ENCODE data around the gene TIMM21.
A peak's percentile ranks its signal among the peaks of the same experiment; 100 is the strongest.

Gene TIMM21

DNA sequence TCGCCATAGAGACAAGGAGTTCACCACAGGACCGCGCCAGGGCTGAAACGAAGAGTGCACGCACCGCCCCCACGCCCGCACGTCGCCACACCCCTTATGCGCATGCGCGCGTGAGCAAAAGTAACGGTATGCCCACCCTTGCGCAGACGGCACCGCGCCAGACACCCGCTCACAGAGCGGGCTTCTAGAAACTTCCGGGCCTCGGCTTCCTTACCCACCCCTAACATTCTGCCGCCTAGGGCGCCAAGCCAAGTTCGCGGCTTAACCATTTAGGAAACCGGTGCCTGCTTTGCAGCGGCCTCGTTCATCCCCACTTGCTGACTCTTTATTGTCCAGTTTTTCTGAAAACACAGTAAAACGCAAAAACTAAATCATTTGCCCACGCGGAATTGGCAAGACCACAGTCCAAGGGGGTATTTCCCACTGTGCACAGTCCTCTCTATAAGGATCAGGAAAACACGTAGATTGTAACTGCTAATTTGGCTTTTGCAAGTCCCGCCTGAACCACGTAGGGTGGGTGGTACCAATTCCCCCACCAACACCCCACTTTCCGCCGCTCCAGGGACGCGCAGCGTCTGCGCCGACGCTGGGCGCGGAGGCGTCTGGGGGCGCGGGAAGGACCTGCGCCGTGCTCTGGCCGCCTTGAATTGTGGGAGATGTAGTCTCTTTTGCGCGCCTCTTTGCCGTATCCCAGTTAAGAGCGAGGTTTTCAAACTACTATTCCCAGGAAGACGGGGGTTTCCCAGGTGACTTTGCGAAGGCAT lies at the start of gene TIMM21, which contains the start of gene FBXO15:
Gene TIMM21 (plus strand): TSS at position 745 of the 764 bp plus-strand sequence. CDS start 286 bp downstream, outside the sequence.
Gene FBXO15 (minus strand): TSS at position 56 of the 764 bp plus-strand sequence. CDS start 49 bp downstream, at position 7.
- peak; percentile 97 for DNase-seq (ENCODE audit: low spot score)

DNA sequence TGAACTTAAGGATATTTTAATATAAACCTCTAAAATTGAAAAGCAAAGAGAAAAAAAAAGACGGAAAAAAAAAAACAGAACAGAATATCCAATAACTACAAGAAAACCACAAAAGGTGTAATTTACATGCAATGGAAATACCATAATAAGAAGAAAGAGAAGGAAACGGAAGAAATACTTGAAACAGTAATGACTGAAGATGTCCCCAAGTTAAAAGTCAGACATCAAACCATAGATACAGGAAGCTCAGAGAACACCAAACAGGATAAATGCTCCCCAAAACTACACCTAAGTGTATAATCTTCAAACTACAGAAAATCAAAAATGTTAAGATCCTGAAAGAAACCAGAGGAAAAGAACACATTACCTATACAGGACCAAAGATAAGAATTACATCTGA lies 39.9 kb upstream of the TIMM21 start:
- no peak for DNase-seq (ENCODE audit: low spot score)

DNA sequence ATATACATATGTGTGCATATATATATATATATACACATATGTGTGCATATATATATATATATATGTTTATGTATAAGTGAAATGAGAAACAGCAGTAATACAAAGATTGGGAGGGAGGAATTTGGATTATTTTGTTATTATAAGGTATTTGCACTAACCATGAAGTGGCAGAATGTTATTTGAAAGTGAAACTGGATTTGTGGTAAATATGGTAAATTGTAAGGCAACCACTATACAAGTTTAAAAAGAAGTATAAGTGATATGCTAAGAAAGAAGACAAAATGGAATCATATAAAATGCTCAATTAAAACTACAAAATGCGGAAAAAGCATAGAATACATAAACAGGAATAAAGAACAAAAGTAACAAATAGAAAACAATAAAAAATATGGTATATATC lies 38.2 kb upstream of the TIMM21 start:
- DNase-seq (ENCODE audit: low spot score), result no peak

DNA sequence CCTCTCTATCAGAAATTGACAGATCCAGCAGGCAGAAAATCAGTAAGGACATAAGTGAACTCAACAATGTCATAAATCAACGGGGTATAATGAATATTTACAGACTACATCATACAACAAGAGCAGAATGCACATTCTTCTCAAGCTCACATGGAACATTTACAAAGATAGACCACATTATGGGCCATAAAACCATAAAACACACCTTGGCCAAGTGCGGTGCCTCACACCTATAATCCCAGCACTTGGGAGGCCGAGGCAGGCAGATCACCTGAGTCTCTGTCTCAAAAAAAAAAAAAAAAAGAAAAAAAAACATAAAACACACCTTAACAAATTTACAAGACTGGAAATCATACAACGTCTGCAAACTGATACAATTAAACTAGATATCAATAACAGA lies 37.3 kb upstream of the TIMM21 start:
- no peak for DNase-seq (ENCODE audit: low spot score)

DNA sequence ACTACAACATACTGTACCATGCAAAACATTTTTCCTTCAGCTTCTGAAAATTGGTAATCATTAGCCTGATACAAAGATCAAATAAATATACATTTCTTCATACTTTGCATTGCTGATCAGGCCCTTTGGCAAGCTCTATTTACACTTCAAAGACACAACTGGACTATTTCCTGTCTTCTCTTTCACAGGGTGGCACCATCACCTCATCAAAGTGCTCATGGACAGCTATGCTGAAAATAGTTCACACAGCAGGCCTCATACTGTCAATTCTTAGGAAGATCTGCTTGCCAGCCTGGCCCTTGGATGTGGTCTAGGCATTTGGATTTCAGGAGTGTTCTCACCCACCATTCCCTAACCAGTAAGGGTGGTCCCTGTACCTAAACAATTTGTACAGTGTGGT lies 34.6 kb upstream of the TIMM21 start:
- DNase-seq (ENCODE audit: low spot score), result no peak

DNA sequence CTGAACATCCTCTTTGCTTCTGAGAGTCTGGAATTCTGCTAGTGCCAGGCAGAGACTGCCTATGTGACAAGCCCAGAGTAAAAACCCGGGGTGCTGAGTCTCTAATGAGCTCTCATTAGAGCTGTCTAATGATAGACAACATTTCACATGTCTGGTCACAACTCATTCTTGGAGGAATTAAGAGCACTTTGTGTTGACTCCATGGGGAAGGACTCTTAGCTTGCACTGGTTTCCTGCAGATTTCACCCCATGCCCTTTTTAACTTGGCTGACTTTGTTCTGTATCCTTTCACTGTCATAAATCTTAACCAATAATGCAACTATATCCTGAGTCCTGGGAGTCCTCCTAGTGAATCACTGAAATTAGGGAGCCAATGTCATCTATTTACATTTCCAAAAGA lies 34.2 kb upstream of the TIMM21 start:
- no peak for DNase-seq (ENCODE audit: low spot score)

DNA sequence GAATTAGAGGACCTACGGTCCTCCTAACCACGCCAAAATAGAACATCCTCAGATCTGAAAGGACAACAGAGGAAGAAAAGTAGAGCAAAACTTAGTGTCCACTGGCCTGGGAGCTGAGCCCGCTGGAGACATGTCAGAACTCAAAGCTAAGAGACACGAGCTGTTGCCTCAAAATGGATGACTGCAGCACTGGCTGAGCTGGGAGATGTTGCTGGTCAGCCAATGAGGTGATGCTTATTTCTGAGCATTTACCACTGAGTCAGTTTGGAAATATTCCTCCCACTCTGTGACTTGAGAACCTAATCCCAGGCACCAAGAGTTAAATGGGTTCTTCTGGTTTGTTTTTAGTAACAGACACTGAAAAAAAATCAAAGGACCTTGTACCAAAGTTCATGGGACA lies 33.3 kb upstream of the TIMM21 start:
- peak; percentile 32 for DNase-seq (ENCODE audit: low spot score)

- peak; percentile 61 for DNase-seq (ENCODE audit: low spot score)
These were observed 31.4 kb upstream of the TIMM21 start for GRCh38 chr18:74116633-74117554.

DNA sequence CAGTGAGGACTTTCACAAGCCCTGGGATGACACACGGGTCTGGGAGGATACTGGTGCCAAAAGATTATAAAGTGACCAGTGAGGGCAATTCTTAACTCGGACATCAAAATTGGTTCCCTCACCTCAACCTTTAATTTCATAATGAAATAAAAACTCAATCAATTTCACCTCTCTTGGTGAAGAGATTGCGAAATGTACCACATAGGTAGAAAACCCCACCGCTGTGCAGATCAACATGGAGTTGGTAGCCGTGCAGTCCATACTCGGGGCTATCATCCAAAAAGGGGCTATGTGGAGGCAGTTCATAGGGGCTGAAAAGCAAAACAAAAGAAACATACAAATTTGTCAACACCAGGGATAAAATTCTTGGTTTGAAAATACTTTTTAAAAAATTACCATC lies 25.1 kb upstream of the TIMM21 start:
- DNase-seq (ENCODE audit: low spot score), result no peak

GRCh38 chr18:74124642-74125041 lies 23.7 kb upstream of the TIMM21 start:
- DNase-seq (ENCODE audit: low spot score), result no peak

DNA sequence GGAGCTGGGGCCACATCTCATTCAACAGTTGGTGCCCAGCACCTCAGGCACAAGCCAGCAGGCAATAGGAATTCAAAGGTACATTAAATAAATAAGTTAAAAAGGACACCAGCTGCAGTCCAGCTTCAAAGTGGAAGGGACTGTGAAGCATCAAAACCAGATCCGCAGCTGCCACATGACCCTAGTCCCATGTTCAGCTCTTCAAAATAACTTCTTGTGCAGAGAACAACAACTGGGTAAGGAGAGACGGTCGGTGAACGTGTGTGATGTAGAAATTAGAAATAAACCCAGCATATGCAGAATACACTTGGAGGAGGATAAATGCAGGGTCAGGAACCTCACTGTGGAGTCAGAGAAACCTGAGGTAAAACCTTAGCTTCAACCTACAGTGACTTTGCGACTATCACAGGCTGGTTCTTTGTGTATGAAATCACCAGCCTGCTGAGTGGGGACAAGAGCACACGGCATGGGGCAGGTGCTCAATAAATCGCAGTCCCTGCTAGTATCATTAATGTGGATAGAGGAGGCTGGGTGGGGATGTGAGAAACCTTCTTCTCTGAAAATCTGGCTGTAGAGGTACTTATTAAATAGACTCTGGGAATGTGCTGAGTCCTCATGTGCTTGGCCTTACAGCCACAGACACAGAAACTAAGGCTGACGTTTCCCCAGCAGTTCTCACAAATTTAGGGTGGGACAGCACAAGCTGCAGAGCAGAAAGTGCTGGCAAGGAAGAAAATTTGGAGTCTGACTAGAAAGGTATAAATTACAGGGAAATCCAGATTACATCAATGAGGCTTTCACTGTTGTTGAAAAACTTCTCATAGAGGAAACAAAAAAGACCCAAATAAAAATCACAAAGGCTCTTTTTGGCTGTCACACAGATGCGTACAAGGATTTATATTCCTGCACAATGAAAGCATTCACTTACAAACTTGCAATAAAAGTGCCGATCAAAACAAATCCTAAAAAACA lies 21.4 kb upstream of the TIMM21 start:
- no peak for DNase-seq (ENCODE audit: low spot score)

DNA sequence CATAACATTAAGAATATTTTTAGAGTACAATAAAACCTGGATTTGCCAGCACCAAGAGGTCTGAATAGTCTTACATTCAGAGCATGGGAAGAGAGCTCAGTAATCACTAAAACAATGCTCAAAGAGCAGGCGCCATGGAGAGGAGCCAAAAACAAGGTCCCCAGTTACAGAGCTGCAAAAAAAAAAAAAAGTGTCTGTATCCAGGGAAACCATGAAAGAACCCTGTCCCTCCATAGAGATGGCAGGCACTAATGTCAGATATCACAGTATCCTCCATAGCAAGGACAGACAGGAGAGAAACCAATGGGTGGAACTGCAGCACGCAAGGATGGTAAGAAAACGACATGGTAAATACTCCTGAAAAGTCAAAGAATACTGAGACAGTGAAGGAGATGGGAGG lies 20.2 kb upstream of the TIMM21 start:
- no peak for DNase-seq (ENCODE audit: low spot score)

GRCh38 chr18:74131124-74131523 lies 17.2 kb upstream of the TIMM21 start:
- DNase-seq (ENCODE audit: low spot score), result no peak

GRCh38 chr18:74132201-74132600 lies 16.1 kb upstream of the TIMM21 start:
- no peak for DNase-seq (ENCODE audit: low spot score)

DNA sequence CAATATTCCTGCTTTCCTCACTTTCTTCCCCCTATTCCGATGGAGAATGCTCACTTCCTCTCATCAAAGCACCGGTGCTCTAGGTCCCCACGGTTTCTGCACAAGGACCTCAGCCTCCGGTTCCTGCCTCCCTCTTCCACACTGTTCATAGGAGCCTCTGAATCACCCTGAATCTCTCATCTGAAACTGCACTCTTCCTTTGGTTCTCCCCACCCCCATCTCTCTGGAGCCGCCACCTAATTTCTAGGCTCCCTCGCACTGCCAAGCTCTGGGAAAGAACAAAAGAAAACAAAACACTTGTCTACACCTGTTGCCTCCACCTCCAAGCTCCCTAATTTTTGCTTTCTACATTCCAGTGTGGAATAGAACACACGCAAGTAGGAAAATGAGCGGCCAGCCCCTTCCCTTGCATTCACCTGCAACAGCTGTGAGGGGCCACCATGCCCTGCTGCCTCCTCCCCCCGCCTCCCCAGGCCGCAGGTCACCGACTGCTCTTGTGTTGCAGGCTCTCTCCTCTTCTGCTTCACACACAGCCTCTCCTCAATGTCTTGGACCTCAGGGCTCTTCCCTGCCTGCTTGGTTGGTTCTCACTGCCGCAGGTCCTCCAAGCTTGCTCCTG lies 10.3 kb upstream of the TIMM21 start:
- DNase-seq (ENCODE audit: low spot score), result no peak

GRCh38 chr18:74139411-74139810 lies 8.9 kb upstream of the TIMM21 start:
- no peak for DNase-seq (ENCODE audit: low spot score)

GRCh38 chr18:74139888-74140287 lies 8.4 kb upstream of the TIMM21 start:
- DNase-seq (ENCODE audit: low spot score), result peak; percentile 69

DNA sequence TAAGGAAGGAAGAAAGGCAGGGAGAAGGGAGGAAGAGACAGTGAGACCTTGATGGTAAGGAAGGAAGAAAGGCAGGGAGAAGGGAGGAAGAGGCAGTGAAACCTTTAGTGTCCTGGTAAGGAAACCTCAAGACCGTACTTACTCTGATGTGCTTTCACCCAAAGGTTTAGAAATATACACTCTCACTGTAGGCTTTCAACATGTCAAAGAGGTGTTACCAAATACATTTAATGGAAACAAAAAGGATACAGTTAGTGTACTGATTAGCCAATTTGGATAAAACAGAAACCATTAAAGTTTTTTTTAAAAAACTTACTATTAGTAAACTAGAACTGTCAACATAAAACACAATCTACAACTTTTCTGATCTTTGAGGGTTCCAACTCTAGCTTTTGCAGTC lies 7.7 kb upstream of the TIMM21 start:
- DNase-seq (ENCODE audit: low spot score), result no peak

DNA sequence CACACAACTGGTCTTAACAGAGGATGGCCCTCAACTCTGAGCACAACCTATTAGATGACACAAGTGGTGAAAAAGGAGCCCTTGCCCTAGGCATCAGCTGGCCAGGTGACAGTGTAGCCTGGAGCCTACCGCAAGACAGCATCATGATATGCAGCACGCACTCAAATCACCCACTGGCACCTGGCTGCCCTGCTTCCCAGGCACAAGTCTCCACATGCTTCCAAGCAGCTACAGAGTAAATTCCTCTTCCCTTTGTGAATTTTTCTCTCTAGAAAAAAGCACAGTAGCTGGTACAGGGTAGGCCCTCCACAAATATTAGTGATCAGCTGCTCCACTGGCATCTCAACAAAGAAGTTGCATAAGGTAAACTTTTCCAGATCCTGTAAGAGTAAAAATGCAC lies 6.7 kb upstream of the TIMM21 start:
- no peak for DNase-seq (ENCODE audit: low spot score)

DNA sequence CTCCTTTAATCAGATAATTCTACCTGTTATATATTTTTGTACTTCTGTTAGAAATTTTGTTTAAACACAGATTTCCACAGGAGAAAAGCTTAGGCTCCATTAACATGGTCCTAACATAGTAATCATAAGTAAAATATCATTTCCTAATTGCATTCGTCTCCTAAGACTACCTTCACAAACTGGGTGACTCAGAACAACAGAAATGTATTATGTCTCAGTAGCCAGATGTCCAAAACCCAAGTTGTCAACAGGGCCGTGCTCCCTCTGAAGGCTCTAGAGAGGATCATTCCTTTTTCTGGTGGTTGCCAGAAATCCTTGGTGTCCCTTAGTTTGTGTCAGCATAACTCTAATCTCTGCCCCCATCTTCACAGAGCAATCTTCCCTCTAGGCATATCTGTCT lies 6.1 kb upstream of the TIMM21 start:
- no peak for DNase-seq (ENCODE audit: low spot score)

DNA sequence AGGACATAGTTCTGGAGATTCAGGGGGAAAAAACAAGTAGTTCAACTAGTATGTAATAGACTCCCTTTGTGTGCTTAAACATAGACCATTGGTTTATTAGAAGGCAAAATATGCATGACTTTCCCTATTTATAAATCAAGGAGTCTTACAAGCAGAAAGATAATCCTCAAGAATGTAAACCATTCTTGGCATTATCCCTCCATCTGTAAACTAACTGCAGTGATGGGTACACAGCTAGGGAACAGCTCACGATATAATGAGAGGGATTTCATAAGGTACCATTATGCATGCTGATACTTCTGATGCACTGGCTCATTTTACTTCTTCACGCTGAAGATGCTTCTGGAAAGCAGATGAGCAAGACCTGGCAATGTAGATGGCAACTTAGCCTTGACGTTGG lies 1.6 kb upstream of the TIMM21 start:
- DNase-seq (ENCODE audit: low spot score), result no peak

DNA sequence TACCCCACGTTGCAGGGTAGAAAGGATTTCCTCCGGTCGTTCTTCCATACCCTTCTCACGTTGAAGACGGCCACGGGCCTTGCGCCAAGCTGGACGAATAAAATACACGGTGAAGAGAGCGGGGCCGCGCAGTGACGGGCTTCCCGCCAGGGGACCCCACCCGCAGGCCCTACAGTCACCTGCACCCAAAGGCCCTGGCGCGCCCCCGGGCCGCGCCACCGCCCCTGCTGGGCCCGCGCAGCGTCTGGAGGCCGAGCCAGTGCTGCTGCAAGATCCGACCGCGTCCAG lies 888 bp upstream of the TIMM21 start:
- no peak for DNase-seq (ENCODE audit: low spot score)
